Measurements from ENCODE around the gene COL4A2.

GRCh38 chr13:110503037-110503901, 196.2 kb downstream of the COL4A2 start:
- TF ChIP-seq, protein P1, sequence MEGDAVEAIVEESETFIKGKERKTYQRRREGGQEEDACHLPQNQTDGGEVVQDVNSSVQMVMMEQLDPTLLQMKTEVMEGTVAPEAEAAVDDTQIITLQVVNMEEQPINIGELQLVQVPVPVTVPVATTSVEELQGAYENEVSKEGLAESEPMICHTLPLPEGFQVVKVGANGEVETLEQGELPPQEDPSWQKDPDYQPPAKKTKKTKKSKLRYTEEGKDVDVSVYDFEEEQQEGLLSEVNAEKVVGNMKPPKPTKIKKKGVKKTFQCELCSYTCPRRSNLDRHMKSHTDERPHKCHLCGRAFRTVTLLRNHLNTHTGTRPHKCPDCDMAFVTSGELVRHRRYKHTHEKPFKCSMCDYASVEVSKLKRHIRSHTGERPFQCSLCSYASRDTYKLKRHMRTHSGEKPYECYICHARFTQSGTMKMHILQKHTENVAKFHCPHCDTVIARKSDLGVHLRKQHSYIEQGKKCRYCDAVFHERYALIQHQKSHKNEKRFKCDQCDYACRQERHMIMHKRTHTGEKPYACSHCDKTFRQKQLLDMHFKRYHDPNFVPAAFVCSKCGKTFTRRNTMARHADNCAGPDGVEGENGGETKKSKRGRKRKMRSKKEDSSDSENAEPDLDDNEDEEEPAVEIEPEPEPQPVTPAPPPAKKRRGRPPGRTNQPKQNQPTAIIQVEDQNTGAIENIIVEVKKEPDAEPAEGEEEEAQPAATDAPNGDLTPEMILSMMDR (IDR thresholded peaks at IDR 0.05) = no peak
- TF ChIP-seq POLR2AphosphoS5 (IDR thresholded peaks at IDR 0.05) = no peak
- no peak for TF ChIP-seq POLR2A (IDR thresholded peaks at IDR 0.05)
